ENCODE measurements around the gene DCLK2.

DCLK2 gene

DNA sequence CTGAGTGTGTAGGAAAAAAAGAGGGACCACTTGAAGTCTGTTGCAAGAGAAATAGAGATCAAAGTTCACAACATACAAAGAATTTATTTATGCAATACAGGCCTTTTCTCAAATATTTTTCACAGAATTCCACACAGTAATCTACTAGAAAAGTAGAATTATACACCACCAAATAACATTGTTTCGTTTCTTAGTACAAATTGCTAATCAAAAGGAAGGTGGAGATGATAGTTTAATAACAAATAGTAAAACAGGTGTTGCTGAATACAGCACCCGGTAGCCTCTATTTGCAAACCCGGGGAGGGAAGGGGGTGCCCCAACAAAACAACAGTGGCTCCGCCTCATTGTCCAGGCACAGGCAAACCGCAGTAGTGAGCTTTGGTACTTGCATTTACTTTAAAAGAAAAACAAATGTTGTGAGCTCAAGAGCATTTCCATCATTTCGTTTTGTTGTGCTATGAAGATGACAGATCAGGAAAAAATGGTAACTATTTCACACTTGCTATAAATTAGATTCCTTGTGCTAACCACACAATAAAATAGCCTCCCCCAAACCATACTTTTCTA, 186.4 kb downstream of the DCLK2 start:
- Histone ChIP-seq H3F3A (ENCODE audit: insufficient read depth) (no peaks in the 10 kb centered on the region), H3K9me3 (ENCODE audit: insufficient read depth, low read length) (no peaks in the 10 kb centered on the region), H3K9me2 (replicated peaks; ENCODE audit: insufficient read depth, low read length) (no peaks in the 10 kb centered on the region), H3K27me3 (ENCODE audit: low read length) (no peaks in the 10 kb centered on the region), H3K79me2 (ENCODE audit: insufficient read depth, low read length) (no peaks in the 10 kb centered on the region), H3K4me2 (ENCODE audit: low read depth, low read length, poor library complexity, severe bottlenecking) (no peak overlapping the region), H2AFZ (ENCODE audit: low read depth, low read length, severe bottlenecking) (no peak overlapping the region), H3K36me3 (ENCODE audit: low read length) (no peaks in the 10 kb centered on the region), H3K9ac (ENCODE audit: low read length) (no peak overlapping the region), H3K4me3 (ENCODE audit: insufficient read depth, low read length, poor library complexity, severe bottlenecking) (no peak overlapping the region), H4K20me1 (ENCODE audit: low read depth, low read length) (no peaks in the 10 kb centered on the region), H3K27ac (ENCODE audit: low read depth, low read length) (no peak overlapping the region)
- TF ChIP-seq, protein P1, sequence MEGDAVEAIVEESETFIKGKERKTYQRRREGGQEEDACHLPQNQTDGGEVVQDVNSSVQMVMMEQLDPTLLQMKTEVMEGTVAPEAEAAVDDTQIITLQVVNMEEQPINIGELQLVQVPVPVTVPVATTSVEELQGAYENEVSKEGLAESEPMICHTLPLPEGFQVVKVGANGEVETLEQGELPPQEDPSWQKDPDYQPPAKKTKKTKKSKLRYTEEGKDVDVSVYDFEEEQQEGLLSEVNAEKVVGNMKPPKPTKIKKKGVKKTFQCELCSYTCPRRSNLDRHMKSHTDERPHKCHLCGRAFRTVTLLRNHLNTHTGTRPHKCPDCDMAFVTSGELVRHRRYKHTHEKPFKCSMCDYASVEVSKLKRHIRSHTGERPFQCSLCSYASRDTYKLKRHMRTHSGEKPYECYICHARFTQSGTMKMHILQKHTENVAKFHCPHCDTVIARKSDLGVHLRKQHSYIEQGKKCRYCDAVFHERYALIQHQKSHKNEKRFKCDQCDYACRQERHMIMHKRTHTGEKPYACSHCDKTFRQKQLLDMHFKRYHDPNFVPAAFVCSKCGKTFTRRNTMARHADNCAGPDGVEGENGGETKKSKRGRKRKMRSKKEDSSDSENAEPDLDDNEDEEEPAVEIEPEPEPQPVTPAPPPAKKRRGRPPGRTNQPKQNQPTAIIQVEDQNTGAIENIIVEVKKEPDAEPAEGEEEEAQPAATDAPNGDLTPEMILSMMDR (IDR thresholded peaks at IDR 0.05; ENCODE audit: insufficient read depth, low read length, poor library complexity, severe bottlenecking): no peak
- no peak for TF ChIP-seq EZH2phosphoT487 (conservative IDR thresholded peaks at IDR 0.05; ENCODE audit: low read length)

DNA sequence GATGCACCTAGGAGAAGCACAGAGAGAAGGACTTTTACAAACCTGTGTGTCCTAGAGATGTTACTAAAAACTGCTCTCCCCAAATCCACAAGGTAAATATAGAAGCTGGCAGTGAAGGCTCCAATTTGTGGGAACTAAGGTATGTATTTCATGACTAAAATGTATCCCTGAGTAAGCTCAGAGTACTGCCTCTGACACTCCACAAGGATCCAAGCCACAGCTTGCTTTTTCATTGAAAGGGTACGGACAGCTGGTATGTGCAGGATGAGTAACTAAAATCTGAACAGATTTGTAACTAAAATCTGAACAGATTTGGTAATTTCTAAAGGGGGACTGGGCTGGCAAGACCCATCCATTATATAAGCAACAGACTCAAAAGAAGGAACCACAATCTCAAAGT, 187.6 kb downstream of the DCLK2 start:
- H3K4me3 ChIP-seq (ENCODE audit: insufficient read depth, low read length, poor library complexity, severe bottlenecking): no peak overlapping the region
- no peak overlapping the region for H3K9ac ChIP-seq (ENCODE audit: low read length)
- no peaks in the 10 kb centered on the region for H3F3A ChIP-seq (ENCODE audit: insufficient read depth)
- no peak for TF ChIP-seq EZH2phosphoT487 (conservative IDR thresholded peaks at IDR 0.05; ENCODE audit: low read length)
- TF ChIP-seq, protein P1 (IDR thresholded peaks at IDR 0.05; ENCODE audit: insufficient read depth, low read length, poor library complexity, severe bottlenecking): no peak
- no peaks in the 10 kb centered on the region for H3K9me2 ChIP-seq (replicated peaks; ENCODE audit: insufficient read depth, low read length)
- H3K27ac ChIP-seq (ENCODE audit: low read depth, low read length): no peak overlapping the region
- no peaks in the 10 kb centered on the region for H3K79me2 ChIP-seq (ENCODE audit: insufficient read depth, low read length)
- H3K9me3 ChIP-seq (ENCODE audit: insufficient read depth, low read length): no peaks in the 10 kb centered on the region
- H2AFZ ChIP-seq (ENCODE audit: low read depth, low read length, severe bottlenecking): no peak overlapping the region
- H3K27me3 ChIP-seq (ENCODE audit: low read length): no peaks in the 10 kb centered on the region
- H4K20me1 ChIP-seq (ENCODE audit: low read depth, low read length): no peaks in the 10 kb centered on the region
- H3K36me3 ChIP-seq (ENCODE audit: low read length): no peaks in the 10 kb centered on the region
- no peak overlapping the region for H3K4me2 ChIP-seq (ENCODE audit: low read depth, low read length, poor library complexity, severe bottlenecking)

DNA sequence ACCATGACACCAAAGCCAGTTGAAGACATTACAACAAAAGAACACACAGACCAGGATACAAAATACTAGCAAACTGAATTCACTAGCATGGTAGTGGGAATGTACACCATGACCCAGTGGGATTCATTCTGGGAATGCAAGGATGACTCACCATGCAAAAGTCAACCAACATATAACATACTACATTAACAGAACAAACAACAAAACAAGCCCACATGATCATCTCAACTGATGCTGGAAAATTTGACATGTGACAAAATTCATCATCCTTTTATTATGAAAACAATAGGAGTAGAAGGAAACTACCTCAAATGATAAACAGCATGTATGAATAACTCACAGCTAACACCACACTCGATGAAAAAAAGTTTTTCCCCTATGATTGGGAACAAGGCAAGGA, 190.2 kb downstream of the DCLK2 start:
- Histone ChIP-seq H3K9me3 (ENCODE audit: insufficient read depth, low read length) (no peaks in the 10 kb centered on the region), H2AFZ (ENCODE audit: low read depth, low read length, severe bottlenecking) (no peak overlapping the region), H3K9me2 (replicated peaks; ENCODE audit: insufficient read depth, low read length) (no peaks in the 10 kb centered on the region), H3F3A (ENCODE audit: insufficient read depth) (no peaks in the 10 kb centered on the region), H3K79me2 (ENCODE audit: insufficient read depth, low read length) (no peaks in the 10 kb centered on the region), H3K9ac (ENCODE audit: low read length) (no peak overlapping the region), H3K27ac (ENCODE audit: low read depth, low read length) (no peak overlapping the region), H3K27me3 (ENCODE audit: low read length) (no peaks in the 10 kb centered on the region), H3K4me3 (ENCODE audit: insufficient read depth, low read length, poor library complexity, severe bottlenecking) (no peak overlapping the region), H3K36me3 (ENCODE audit: low read length) (no peaks in the 10 kb centered on the region), H3K4me2 (ENCODE audit: low read depth, low read length, poor library complexity, severe bottlenecking) (no peak overlapping the region), H4K20me1 (ENCODE audit: low read depth, low read length) (no peaks in the 10 kb centered on the region)
- TF ChIP-seq, protein P1 (IDR thresholded peaks at IDR 0.05; ENCODE audit: insufficient read depth, low read length, poor library complexity, severe bottlenecking): no peak
- no peak for TF ChIP-seq EZH2phosphoT487 (conservative IDR thresholded peaks at IDR 0.05; ENCODE audit: low read length)

All from SU-DHL-6 (cell line).